K562 (cell line): ENCODE measurements around the gene TLN1. TPM values are rescaled to one million over a fixed set of nuclear protein-coding genes. Genes with fewer than 3 reads are reported as not detected.

Experiments used
- BRD9 ChIP-seq: fragments of 450-650 bp; IDR thresholded peaks from 2 replicates; pipeline ENCODE4 v1.6.1; 2018; ENCODE audit warnings: low read depth; ENCODE audit not compliant: partially characterized antibody
- CBFA2T3 ChIP-seq: fragments of 450-650 bp; IDR thresholded peaks from 2 replicates; pipeline ENCODE4 v1.6.1; 2017
- FIP1L1 ChIP-seq: fragments of 200-400 bp; formaldehyde crosslinking; IDR thresholded peaks from 2 replicates; pipeline ENCODE4 v1.6.1; 2018; ENCODE audit warnings: mild to moderate bottlenecking, low read depth, low read length; ENCODE audit not compliant: poor library complexity, severe bottlenecking
- GABPB1 ChIP-seq: sonication (generic); formaldehyde crosslinking; IDR thresholded peaks from 2 replicates; pipeline ENCODE4 v1.8.0; 2022; ENCODE audit warnings: mild to moderate bottlenecking, missing genetic modification reagents
- GATAD2A ChIP-seq: fragments of 450-650 bp; IDR thresholded peaks from 2 replicates; pipeline ENCODE4 v1.6.1; 2017
- HDAC1 ChIP-seq, 2 experiments: fragments of 450-650 bp; IDR thresholded peaks; 2 replicates each; pipeline ENCODE4 v1.6.1; 2016 to 2017; ENCODE audit warnings: inconsistent platforms in 1 of 2, mild to moderate bottlenecking in 1 of 2, moderate library complexity in 1 of 2
- IRF9 ChIP-seq: fragments of 450-650 bp; IDR thresholded peaks from 2 replicates; pipeline ENCODE4 v1.6.1; 2016; ENCODE audit warnings: missing biosample characterization, missing genetic modification characterization
- L3MBTL2 ChIP-seq: fragments of 450-650 bp; IDR thresholded peaks from 2 replicates; pipeline ENCODE4 v1.6.1; 2016; ENCODE audit warnings: mild to moderate bottlenecking, moderate library complexity
- MEIS2 ChIP-seq: fragments of 450-650 bp; IDR thresholded peaks from 2 replicates; pipeline ENCODE4 v1.6.1; 2014; ENCODE audit warnings: mild to moderate bottlenecking; ENCODE audit not compliant: partially characterized antibody
- MTF1 ChIP-seq: fragments of 250-450 bp; sonication (Bioruptor Pico); IDR thresholded peaks from 2 replicates; pipeline ENCODE4 v1.9.0; 2021; ENCODE audit warnings: moderate library complexity, mild to moderate bottlenecking, inconsistent platforms, borderline replicate concordance
- MYBL2 ChIP-seq, 2 experiments: fragments of 450-650 bp in 1 of 2; sonication (generic) in 1 of 2; formaldehyde crosslinking in 1 of 2; IDR thresholded peaks; 2 replicates each; pipeline versions ENCODE4 v1.6.1 to v1.8.1; 2017 to 2022; ENCODE audit warnings: borderline replicate concordance in 1 of 2, inconsistent platforms in 1 of 2, low read depth in 1 of 2, mild to moderate bottlenecking in 1 of 2, missing genetic modification reagents in 1 of 2, moderate library complexity in 1 of 2
- SLC30A9 ChIP-seq: fragments of 250-450 bp; sonication (Bioruptor Pico); IDR thresholded peaks from 2 replicates; pipeline ENCODE4 v1.8.0; 2022; ENCODE audit warnings: mild to moderate bottlenecking, moderate library complexity
- UBTF ChIP-seq, 2 experiments: IDR thresholded peaks; 2 replicates each; pipeline ENCODE4 v1.6.1; 2012; ENCODE audit warnings: improper control_type of control experiment in 2 of 2, low read depth in 2 of 2, low read length in 2 of 2, borderline replicate concordance in 1 of 2
- ZNF133 ChIP-seq: fragments of 250-450 bp; sonication (Bioruptor Pico); IDR thresholded peaks from 2 replicates; pipeline ENCODE4 v1.4.0; 2020; ENCODE audit warnings: mild to moderate bottlenecking
- ZNF277 ChIP-seq: fragments of 250-450 bp; sonication (Bioruptor Pico); IDR thresholded peaks from 2 replicates; pipeline ENCODE4 v1.8.0; 2022; ENCODE audit warnings: inconsistent platforms, mild to moderate bottlenecking, moderate library complexity, borderline replicate concordance
- ZNF41 ChIP-seq: fragments of 250-450 bp; sonication (Bioruptor Pico); conservative IDR thresholded peaks from 2 replicates; pipeline ENCODE4 v1.4.0; 2020; ENCODE audit warnings: mild to moderate bottlenecking
- ZNF592 ChIP-seq: fragments of 450-650 bp; IDR thresholded peaks from 2 replicates; pipeline ENCODE4 v1.6.1; 2017; ENCODE audit warnings: antibody characterized with exemption, mild to moderate bottlenecking
- ZSCAN32 ChIP-seq: fragments of 450-650 bp; formaldehyde crosslinking; IDR thresholded peaks from 2 replicates; pipeline ENCODE4 v1.4.0; 2020; ENCODE audit warnings: mild to moderate bottlenecking, moderate library complexity
- polyA plus RNA-seq, 8 experiments: library from polyadenylated mRNA; depleted of rRNA in 4 of 8; stranded (reverse) in 5 of 8; unstranded in 3 of 8; fragments of >200 nt; fragmentation: Nextera tagmentation in 2 of 8; fragmentation: Illumina TruSeq in 1 of 8; extraction: Ambion mirVana in 2 of 8; extraction: Trizol in 1 of 8; gene quantifications; 2 replicates each; pipeline versions ENCODE4 v1.2.1 to v1.2.3, GENCODE V29; 2011 to 2014; ENCODE audit warnings: inconsistent platforms in 1 of 8, missing spikeins in 1 of 8
- total RNA-seq, 7 experiments: library from RNA; depleted of rRNA in 6 of 7; stranded (reverse); fragments of >200 nt in 6 of 7; fragmentation: Illumina TruSeq in 2 of 7; extraction: Trizol in 2 of 7; gene quantifications; 2 replicates each; pipeline versions ENCODE4 v1.2.1 to v1.2.3, GENCODE V29; 2011 to 2021; ENCODE audit warnings: low replicate concordance in 1 of 7

The TLN1 gene
- total and polyA plus RNA-seq, 9 of the 15 experiments (the other 6 are each of a cell fraction or from before 2014, with no cell fraction given) = 3.6 to 240 (median 54.8) TPM

- no peak for TF ChIP-seq UBTF (IDR thresholded peaks at IDR 0.05; ENCODE audit: borderline replicate concordance in 1 of 2, low read depth in 2 of 2, low read length in 2 of 2)
- TF ChIP-seq MEIS2 = peak; percentile 31
- peak in 1 of 2 experiments; percentile 72; a peak in 1 of 4 replicates for TF ChIP-seq HDAC1 (IDR thresholded peaks at IDR 0.05)
- no peak for TF ChIP-seq IRF9 (tag)
- no peak for TF ChIP-seq BRD9
- TF ChIP-seq MYBL2 (IDR thresholded peaks at IDR 0.05; ENCODE audit: low read depth) = peak; percentile 98
- TF ChIP-seq MYBL2 (CRISPR knock-in tag; IDR thresholded peaks at IDR 0.05; ENCODE audit: borderline replicate concordance) = peak; percentile 94; the same call in 1 of the 2 replicates
- no peak for TF ChIP-seq ZNF277 (CRISPR knock-in tag)
- TF ChIP-seq CBFA2T3 = no peak
- no peak for TF ChIP-seq ZNF41 (CRISPR knock-in tag)
- no peak for TF ChIP-seq ZSCAN32 (CRISPR knock-in tag)
- TF ChIP-seq GATAD2A = no peak
- no peak for TF ChIP-seq SLC30A9 (CRISPR knock-in tag)
- TF ChIP-seq ZNF133 (CRISPR knock-in tag) = no peak
- TF ChIP-seq MTF1 (CRISPR knock-in tag) = no peak
- TF ChIP-seq L3MBTL2 = peak; percentile 47
- TF ChIP-seq FIP1L1 = peak; percentile 39
- peak; percentile 82 for TF ChIP-seq GABPB1 (CRISPR knock-in tag)
- TF ChIP-seq ZNF592 = peak; percentile 56; the same call in 1 of the 2 replicates
These were observed 67.2 kb downstream of the TLN1 start, which contains the start of gene ARHGEF39 (continued) for GRCh38 chr9:35664531-35665470.
